Fibroblast of gingiva (primary cell): ENCODE data around the gene SRPX2.

Experiments used
- DNase-seq: peaks from one replicate; pipeline ENCODE4 v3.0.0-alpha.2; 2011; ENCODE audit warnings: low read depth

The SRPX2 gene

GRCh38 chrX:100643956-100644860 is at the start of gene SRPX2:
Gene SRPX2 (plus strand): TSS chrX:100644199. CDS start chrX:100646323, 2,124 bp downstream.
- peak; percentile 85 for DNase-seq

- no peak for DNase-seq
Measured at GRCh38 chrX:100596601-100597000, 47.4 kb upstream of the SRPX2 start.

GRCh38 chrX:100599456-100599855 is 44.5 kb upstream of the SRPX2 start:
- no peak for DNase-seq

GRCh38 chrX:100600340-100600739 is 43.7 kb upstream of the SRPX2 start:
- DNase-seq = no peak

DNA sequence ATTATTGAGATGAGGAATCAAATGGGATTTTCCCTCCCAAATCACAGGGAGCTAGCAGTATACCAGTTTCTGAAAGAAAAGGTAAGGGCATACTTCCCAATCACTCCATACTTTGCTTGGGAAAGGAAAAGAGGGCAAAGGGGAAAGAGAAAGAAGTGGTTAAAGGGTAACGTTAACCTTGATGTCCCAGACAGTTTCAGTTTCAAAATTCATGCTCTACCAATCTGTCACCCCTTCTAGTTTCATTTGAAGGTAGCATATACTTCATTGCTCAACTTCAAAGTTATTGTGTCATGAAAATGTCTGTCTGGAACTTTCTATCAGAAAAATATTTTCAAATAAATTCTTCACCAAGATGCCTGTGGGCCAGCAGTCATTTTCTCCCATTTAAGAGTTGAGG is 43.2 kb upstream of the SRPX2 start:
- DNase-seq = no peak

DNA sequence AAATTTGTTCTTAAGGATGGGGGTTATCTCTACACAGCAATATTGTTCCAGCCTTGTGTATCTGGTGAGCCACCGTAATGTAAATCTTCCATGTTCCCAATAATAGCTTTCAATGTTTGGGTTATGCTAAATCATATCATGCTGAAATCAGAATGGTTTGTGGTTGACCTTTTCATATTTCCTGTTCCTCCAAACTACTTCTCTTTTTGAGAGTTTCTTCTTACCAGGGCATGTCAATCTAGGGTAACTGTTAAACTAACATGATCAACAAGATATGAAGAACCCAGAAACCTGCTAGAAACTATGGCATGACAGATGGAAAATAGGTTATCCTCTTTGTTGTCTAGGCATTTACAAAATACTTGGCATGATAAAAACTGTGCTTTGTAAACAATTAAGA is 37.2 kb upstream of the SRPX2 start:
- no peak for DNase-seq

GRCh38 chrX:100609591-100609990 is 34.4 kb upstream of the SRPX2 start:
- DNase-seq = peak; percentile 1

- DNase-seq = no peak
Measured at GRCh38 chrX:100611951-100612350, 32.0 kb upstream of the SRPX2 start.

DNA sequence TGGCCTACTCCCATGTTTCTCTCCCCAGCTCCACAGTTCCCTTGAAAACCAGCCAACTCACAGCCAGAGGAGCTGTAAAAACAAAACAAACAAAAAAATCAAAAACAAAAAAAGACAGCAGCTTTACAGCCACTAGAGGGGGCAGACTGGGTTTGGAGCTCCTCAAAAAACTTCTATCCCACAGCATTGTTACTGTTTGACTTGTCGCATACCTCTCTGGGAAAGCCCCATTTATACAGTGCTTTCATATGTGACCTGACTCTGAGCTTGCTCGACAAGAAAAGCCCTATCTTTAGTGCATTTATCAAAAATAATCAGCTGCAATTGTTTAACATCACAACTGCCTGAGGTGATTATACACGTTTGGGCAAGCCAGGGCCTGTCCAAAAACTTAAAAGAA is 29.0 kb upstream of the SRPX2 start:
- peak; percentile 58 for DNase-seq

DNA sequence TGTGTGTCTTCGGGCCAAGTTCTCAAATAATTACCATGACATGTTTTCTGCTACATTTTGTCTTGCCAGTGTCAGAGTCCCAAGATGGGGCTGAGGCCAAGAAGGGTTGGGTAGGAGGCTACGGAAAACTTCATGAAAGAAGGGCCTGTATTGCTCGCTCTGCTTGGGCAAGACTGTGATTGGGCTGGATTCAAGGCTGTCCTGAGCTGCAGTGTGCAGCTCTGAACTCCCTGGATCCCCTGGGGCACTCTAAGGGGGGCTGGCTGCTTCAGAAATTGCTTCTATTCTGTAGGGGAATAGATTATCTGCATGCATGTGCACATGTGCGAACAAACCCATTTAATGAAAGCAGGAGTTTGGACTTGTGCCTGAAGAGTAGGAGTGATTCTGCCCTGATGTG is 21.0 kb upstream of the SRPX2 start:
- DNase-seq = no peak

- DNase-seq = no peak
Measured at GRCh38 chrX:100625985-100626491, 18.0 kb upstream of the SRPX2 start.

- no peak for DNase-seq
Measured at GRCh38 chrX:100635040-100635439, 9.0 kb upstream of the SRPX2 start.

DNA sequence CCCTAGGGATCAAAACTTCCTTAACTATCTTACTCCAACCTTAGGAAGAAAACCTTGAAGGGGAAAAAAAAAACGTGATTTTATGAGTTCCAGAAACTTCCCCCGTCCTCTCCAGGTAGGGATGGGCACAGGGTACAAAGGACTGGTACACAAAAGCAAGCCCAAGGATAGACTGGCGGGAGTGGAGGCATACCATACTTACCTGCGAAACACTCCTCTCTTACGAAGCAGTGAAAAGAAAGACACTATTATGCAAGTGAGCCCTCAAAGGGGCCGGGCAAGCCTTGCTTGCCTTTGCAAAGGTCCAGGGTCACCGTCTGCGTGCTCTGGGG is 8.0 kb upstream of the SRPX2 start:
- DNase-seq = no peak

- DNase-seq = peak; percentile 76
Measured at GRCh38 chrX:100636321-100636991, 7.5 kb upstream of the SRPX2 start, which contains the start of gene TSPAN6. Gene TSPAN6 (minus strand): TSS chrX:100636806. CDS start chrX:100636694, 112 bp downstream.

- no peak for DNase-seq
Measured at GRCh38 chrX:100642290-100642689, 1.7 kb upstream of the SRPX2 start.

GRCh38 chrX:100643212-100643611 is 787 bp upstream of the SRPX2 start:
- DNase-seq = no peak

- DNase-seq = peak; percentile 52
Measured at GRCh38 chrX:100645106-100645505, 1.1 kb downstream of the SRPX2 start.

DNA sequence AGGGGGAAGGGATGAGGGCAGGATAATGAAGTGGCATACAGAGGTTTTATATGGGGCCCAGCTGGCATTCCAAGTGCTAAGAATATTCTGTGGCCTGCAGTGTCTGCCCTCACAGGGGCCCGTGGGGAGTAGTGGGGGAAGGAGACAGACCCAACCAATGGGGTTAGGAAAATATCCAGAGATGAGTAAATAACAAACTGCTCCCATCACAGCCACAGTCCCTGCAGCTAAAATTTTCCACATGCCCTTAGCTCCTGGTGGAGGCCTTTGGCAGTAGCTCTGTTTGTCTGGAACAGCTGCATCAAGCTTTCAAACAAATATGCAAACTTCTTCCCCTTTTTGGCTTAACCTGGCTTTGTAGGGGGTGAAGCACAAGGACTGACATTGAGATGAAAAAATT is 3.1 kb downstream of the SRPX2 start:
- DNase-seq = peak; percentile 89

GRCh38 chrX:100647739-100648138 is 3.7 kb downstream of the SRPX2 start:
- DNase-seq = no peak

- DNase-seq = peak; percentile 90
Measured at GRCh38 chrX:100648458-100649417, 4.7 kb downstream of the SRPX2 start.

DNA sequence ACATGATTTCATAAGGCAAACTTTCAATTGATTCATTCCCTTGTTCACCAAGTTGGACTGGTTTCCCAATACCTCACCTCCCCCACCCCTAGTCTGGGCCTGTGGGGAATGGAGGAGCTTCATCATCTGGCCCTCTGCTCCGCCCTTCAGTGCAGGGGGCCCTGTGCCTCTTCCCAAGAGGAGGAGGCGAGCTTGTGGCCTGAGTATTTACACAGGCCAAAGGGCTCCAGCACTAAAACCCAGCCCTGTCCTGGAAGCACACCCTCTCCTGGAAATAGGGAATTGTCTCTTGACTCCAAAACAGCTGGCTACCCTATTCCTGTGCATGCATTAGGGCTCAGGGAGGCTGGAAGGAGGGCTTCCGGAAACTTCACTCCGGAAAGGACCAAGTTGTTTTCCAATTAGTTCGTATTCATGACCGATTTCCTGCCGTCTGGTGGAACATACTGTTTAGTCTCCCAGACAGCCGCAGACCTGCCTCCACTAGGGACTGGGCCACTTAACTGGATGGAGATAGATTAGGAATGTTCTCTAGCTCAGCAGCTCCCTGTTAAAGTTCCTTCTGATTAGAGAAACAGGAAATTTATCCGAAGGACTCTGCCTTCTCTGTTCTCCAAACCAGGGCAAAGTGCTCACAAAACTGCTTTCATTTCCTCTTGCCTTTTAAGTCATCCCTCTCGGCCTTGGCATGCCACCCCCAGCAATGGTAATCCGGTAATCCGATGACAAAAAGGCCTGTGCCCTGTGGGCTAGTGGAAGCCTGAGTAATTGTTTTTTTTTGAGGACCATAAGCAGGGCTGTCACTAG is 5.8 kb downstream of the SRPX2 start:
- DNase-seq = peak; percentile 96
